Renal cortex interstitium (tissue), 11 donors: ENCODE data around the gene YPEL2. TPM values are rescaled to one million over a fixed set of nuclear protein-coding genes. Genes with fewer than 3 reads are reported as not detected.
"Not testable (repeated sequence)": the region's sequence is repeated elsewhere in the genome, so short reads cannot be mapped to it uniquely, and the experiment has no call there.

Experiments
- DNase-seq, 11 donors: peaks; one replicate each; pipeline ENCODE4 v3.0.0-alpha.2; 2013; ENCODE audit warnings: low read depth in 9 of 11, low spot score in 4 of 11; ENCODE audit errors: extremely low read depth in 1 of 11
- polyA plus RNA-seq, 3 donors: library from polyadenylated mRNA; unstranded; fragments of 120-200 nt; gene quantifications; one replicate each; pipeline ENCODE4 v1.2.1, GENCODE V29; 2013; ENCODE audit not compliant: insufficient read length in 3 of 3

The YPEL2 gene
- polyA plus RNA-seq, 3 donors: 31.0 to 39.3 (median 34.7) TPM

DNA sequence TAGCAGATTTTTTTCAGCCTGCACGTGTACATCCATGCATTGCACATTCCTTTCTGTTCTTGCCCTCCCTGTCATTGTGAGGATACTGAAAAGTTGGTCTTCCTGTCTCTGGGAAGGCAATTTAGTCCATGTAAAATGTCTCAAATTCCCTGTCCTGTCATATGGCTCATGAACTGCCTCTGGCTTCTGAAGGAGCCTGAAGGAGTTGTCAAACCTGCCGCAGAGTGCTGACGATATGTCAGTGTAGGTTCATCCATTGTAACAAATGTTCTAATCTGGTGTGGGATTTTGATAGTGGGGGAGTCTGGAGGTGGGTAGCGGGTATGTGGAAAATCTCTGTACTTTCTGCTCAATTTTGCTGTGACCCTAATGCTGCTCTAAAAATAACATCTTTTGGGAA lies 59.6 kb downstream of the YPEL2 start:
- DNase-seq: peak in 1 of 11 donors; percentile 56

DNA sequence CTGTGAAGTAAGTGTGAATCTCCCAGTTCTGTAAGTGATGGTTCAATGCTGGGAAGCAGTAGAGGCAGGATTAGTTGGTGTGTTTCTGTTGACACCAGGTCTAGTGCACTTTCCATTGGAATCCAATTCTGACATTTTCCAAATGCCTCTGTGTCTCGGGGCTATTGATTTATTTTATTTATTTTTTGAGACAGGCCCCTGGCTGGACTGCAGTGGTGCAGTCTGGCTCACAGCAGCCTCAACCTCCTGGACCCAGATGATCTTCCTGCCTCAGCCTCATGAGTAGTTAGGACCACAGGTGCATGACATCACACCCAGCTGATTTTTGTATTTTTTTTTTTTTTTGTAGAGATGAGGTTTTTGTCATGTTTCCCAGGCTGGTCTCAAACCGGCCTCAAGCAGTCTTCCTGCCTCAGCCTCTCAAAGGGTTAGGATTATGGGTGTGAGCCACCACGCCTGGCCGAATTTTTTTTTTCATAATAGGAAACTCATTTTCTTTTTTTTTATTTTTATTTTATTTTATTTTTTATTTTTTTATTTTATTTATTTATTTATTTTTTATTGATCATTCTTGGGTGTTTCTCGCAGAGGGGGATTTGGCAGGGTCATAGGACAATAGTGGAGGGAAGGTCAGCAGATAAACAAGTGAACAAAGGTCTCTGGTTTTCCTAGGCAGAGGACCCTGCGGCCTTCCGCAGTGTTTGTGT lies 61.7 kb downstream of the YPEL2 start:
- DNase-seq: no peak

DNA sequence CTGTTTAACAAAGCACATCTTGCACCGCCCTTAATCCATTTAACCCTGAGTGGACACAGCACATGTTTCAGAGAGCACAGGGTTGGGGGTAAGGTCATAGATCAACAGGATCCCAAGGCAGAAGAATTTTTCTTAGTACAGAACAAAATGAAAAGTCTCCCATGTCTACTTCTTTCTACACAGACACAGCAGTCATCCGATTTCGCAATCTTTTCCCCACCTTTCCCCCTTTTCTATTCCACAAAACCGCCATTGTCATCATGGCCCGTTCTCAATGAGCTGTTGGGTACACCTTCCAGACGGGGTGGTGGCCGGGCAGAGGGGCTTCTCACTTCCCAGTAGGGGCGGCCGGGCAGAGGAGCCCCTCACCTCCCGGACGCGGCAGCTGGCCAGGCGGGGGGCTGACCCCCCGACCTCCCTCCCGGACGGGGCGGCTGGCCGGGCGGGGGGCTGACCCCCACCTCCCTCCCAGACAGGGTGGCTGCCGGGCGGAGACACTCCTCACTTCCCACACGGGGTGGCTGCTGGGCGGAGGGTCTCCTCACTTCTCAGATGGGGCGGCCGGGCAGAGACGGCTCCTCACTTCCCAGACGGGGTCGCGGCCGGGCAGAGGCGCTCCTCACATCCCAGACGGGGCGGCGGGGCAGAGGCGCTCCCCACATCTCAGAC lies 62.4 kb downstream of the YPEL2 start:
- not testable (repeated sequence) for DNase-seq

DNA sequence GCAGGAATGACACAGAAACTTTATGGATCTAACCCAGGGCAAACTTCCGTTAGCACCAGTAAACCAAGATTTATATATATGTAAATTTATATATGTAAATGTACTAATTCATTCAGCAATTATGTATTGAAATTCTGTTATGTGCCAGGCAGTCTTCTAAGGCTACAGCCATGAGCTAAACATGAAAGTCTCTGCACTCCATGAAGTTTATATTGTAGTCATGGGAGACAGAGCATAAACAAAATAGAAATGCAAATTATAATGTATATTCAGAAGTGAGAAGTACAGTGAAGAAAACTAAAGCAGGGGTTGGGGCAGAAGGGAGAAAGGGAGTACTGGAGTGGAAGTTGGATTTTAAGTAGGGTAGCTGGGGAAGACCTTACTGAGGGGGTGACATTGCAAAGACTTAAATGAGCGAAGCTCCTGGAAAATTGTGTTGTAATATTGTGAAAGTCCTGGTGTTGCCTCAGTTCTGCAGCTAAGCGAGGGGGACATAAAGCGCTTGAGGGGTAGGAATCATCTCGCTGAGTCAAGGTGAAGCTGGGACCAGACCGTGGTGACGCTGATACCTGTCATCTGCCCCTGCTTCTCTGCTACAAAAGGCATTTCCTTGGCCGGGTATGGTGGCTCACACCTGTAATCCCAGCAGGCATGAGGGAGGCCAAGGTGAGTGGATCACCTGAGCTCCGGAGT lies 64.8 kb downstream of the YPEL2 start:
- DNase-seq: no peak

DNA sequence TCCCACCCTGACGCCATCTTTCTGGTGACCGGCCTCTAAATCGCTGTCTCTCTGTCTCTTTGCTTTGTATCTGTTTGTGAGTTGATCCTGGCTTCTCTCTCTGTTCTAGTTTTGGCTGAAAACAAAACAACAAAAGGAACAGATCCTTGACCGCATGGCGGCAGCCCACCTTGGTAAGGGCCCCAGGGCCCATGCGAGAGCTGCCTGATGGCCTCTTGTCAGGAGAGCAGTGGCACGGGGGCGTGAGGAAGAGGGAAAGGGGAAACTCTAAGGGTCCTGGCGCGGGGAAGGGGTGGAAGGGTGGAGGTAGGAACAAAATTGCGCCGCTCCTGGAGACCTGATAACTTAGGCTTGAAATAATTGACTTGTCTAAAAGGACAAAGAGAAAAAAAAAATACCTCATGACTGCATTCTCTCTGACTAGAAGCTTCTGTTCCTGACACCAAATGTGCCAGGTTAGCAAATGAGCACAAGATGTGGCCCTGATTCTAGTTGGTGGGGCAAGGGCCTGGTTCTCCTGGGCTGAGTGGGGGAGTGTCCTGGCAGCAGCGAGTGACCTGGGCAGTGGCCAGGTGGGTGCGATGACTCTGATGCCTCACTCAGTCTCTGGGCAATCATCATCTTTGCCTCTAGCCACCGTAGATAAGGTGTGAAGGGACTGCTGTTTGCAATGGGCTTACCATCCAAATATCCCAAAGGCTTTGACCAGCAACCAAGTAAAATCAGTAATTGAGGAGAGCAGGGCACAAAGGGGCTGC lies 66.0 kb downstream of the YPEL2 start:
- DNase-seq: no peak

DNA sequence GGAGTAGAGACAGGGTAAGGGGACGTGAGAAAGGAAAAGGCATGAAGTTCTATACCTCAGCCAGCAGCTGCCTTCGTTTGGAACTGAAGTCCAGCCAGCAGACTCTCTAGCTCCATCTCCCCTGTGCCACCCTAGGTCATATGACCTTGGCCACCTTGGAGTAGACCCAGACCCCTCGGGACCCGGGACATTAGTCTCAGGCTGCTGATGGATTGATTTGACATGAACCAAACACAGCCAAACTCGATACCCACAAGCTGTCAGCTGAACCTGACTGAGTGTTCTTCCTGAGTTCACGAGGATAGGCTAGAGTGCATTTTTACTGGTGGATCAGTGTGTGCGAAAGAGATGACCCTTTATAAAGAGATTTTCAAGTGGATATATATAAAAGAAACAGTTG lies 68.5 kb downstream of the YPEL2 start:
- DNase-seq: no peak

DNA sequence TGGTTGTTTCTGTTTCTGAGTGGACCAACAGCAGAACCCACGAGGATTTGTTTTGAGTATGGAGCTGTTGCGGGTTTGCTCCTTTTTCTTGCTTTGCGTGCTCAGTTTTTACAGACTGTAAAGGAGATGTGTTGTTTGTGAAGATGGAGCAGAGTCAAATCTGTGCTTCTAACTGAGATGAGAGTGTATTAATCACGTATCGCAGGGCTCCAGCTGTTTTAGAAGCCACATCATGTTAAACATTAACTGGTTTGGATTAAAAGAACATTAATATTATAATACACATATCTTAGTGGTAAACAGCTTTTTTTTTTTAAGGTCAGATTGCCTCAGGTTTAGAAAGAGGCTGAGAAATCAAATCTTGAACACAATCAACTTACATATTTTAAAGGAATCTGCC lies 69.4 kb downstream of the YPEL2 start:
- DNase-seq: no peak

DNA sequence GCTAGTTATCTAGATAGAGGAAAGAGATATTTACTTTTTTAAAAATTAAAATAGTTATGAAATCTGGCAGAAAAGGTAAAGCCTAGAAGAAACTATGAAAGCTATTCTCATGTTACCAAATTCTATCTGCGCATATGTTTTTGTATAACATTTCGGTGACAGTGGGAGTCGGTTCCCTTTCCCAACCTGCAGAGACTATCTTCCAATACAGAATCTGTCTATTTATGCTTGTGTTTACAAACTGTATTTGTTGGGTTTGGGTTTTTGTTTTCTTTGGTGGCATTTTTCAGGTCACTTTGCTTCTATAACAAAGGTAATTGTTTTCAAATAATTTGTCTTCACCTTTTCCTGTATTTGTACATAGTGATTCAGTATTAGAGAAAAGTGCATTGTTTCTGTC lies 69.8 kb downstream of the YPEL2 start:
- no peak for DNase-seq

DNA sequence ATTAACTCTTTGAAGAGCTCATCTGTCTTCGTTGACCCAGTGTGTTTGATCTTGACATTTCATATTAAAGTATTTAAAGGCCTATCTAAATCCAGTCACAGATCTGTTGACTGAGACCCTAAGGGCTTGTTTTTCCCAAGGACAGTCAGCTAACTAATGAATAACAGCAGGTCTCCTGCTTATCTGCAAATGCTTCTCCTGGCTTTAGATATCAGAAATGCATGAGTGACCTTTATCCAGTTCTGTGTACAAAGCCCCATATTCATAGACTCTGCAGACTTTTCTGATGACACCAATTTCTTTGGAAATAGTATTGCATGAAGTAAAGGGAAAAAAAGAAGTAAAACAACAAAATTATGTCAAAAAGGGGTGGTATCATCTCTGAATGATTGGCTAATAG lies 70.3 kb downstream of the YPEL2 start:
- no peak for DNase-seq

DNA sequence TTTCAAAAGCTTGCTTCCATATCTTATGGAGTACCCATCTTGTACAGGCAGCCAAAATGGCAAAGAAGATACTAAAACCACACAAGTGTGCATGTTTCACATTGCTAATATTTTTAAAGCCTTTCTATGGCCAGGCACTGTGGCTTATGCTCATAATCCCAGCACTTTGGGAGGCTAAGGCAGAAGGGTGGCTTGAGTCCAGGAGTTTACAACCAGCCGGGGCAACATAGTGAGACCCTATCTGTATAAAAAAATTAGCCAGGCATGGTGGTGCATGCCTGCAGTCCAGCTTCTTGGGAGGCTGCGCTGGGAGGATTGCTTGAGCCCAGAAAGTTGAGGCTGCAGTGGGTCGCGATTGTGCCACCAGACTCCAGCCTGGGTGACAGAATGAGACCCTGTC lies 71.3 kb downstream of the YPEL2 start:
- DNase-seq: no peak

DNA sequence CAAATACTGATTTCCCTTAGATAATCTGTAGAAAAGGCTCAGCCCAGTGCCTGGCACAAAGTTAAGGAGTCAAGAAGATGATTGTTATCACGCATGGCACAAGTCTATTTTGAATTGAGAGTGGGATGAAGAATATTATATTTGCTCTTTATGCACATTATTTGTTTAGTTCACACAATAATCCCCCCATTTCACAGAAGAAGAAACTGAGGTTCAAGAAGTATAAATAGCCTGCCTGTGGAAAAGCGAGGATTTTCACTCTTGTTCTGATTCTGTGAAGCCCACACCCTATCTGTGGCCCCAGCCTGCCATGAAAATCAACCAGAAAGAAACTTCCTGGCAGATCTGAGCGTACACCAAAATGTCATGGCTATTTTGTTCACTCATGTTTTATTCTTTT lies 73.0 kb downstream of the YPEL2 start:
- DNase-seq: no peak

DNA sequence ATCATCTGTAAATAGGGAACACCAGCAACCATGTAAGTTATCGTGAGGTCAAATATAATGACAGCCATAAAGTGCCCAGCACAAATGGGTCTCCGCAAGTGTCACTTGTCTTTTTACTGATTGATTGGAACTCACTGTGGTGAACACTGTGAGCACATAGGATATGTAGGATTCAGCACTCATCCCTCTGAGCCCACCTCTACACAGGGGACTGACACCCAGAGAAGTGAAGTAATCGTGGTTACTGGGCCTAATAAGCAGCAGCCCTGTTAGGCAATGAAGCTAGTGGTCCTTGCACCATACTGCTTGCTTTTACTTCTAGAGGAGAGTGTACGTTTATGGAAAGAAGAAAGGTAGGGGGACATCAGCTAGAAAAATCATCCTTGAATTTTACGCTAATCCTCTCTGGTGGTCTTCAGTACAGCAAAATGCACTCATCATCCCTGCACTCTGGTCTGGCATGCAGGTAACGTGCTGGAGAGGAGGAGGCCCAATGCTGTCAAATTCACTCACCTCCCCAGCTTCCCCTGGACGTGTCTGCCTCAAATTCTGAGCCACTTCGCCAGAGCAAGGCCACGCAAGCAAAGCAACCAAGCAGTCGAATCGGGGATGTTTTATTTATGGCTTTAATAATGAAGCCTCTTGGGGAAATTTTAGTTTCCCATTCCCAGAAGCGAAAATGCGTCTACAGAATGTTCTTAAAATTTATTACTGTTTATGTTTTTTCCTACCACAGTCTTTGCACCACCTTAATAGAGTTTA lies 74.7 kb downstream of the YPEL2 start:
- no peak for DNase-seq

DNA sequence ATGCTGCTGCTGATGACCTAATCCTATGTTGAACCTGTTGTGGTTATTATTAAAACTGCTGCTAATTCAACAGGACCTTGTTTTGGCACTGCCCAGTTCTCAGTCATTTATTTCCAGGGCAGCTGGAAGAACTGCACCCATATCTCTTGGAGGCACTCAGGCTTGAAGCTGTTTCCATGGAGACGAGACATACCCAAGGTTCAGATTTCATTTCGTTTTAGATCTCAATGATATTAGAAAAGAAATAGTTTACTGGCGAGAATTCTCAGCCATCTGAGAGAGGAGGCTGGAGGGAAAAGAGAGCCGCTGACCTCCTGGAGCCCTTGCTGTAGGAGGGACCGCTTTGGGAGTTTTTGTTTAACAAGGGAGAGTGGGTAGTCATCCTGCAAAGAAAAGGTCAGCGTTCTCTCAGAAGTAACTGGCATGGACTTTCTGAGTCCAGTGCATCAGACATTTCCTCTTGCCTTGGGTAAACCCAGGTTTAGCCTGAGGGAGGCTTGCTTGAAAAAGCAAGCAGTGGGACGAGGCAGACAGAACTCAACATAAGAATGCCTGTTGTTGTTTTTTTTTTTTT lies 75.4 kb downstream of the YPEL2 start:
- peak in 9 of 11 donors; percentile 58 to 88 (median 72) for DNase-seq

DNA sequence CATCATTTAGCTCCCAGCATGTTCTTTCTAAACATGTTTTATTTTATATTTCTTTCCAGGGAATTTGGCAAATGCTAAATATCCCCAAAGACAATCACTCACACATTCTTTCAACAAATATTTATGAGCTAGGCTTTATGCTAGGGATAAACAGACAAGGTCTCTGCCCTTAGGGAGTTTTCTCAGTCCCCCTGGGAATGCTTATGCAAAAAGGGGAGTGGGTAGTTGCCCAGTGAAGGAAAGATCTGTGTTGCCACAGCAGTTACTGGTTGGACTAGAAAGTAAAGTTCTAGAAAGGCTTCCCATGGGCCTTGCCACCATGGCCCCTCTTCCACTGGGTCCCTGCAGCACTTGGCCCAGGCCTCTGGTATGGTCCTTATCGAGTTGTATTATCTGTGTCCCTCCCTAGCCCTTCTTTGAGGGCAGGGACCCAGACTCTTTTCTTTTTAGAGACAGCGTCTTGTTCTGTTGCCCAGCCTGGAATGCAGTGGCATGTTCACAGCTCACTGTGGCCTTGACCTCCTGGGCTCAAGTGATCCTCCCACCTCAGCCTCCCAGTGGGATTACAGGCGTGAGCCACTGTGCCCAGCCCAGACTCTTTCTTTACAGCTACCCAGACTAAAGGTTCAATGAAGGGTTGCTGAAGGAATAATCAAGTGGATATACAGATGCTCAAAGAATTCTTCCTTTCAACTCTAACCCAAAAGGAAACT lies 78.0 kb downstream of the YPEL2 start:
- no peak for DNase-seq

DNA sequence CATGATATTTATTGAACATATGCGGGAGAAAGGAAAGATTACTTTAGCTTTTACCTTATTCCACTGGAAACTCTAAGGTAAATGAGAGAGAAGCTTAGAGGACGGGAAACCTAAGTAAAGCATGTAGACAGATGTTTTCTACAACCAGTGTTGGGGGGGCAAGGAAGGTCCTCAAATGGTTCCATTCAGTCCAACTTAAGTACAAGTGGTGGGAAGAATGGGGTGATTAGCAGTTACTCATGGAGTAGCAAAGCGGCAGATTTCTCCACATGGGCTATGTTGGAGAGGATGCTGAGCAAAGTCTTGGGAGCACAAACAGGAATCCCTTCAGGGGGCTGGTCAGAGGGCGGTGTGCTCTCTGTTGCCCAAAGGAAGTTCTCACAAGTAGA lies 78.6 kb downstream of the YPEL2 start:
- DNase-seq: no peak

DNA sequence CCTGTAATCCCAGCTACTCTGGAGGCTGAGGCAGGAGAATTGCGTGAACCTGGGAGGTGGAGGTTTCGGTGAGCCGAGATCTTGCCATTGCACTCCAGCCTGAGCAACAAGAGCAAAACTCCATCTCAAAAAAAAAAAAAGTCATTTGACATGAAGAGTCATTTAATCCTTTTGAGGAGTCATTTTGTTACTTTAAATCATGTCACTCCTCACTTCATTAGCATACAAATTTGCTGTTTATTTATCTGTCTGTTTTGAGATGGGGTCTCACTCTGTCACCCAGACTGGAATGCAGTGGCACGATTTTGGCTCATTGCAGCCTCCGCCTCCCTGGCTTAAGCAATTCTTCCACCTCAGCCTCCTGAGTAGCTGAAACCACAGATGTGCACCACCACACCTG lies 81.0 kb downstream of the YPEL2 start:
- not testable (repeated sequence) for DNase-seq

DNA sequence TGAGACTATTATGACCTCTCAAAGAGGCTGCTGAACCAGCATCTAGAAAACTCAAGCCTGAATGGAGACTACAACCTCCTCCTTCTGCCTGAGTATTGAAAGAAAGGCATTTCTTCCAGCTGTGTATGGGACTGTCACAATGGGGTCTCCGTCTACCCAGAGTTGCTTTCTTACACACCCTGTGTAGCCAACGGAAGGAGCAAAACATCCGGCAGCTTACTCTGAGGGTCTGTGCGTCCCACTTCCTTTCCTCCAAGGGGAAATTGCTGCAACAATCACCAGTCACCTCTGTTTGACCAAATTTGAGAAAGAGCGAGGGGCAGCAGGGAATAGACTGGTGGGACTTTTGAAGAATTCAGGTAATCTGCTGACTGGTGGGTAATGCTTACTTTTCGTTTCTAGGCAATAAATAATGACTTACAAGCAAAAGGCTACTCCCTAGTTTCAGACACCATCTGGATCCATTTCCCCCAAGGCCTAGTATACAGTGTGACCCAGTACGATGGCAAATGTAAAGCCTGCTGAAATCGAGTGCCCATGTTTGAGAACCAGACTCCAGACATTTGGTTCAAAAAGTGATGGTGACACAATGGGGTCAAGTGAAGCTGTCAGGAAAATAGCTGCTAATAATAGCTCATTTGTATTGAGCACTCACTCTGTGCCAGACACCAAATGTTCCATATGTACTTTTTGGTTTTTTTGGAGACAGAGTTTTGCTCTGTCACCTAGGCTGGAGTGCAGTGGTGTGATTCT lies 81.7 kb downstream of the YPEL2 start:
- no peak for DNase-seq
